Measurements from ENCODE around the gene CCS. TPM values are rescaled to one million over a fixed set of nuclear protein-coding genes. Genes with fewer than 3 reads are reported as not detected.
A peak's percentile ranks its signal among the peaks of the same experiment; 100 is the strongest.
"Not testable (repeated sequence)": the region's sequence is repeated elsewhere in the genome, so short reads cannot be mapped to it uniquely, and the experiment has no call there.

CCS gene
- total RNA-seq, 1 donor from 2014 or later: 34.8 TPM

- no peak for DNase-seq (ENCODE audit: low spot score)
These were observed 31.6 kb upstream of the CCS start for GRCh38 chr11:66561178-66561974.

DNA sequence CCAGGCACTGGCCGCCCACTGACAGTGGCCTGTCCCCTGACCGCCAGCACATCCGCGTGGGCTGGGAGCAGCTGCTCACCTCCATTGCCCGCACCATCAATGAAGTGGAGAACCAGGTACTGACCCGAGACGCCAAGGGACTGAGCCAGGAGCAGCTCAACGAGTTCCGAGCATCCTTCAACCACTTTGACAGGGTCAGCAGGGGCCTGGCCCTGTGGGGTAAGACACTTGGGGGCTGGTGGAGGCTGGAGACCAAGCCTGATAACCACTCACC, 31.1 kb upstream of the CCS start:
- no peak for DNase-seq (ENCODE audit: low spot score)

GRCh38 chr11:66562275-66562674, 30.7 kb upstream of the CCS start:
- DNase-seq (ENCODE audit: low spot score): no peak

- DNase-seq (ENCODE audit: low spot score): no peak
These were observed 29.9 kb upstream of the CCS start for GRCh38 chr11:66562907-66563583.

- DNase-seq (ENCODE audit: low spot score): no peak
These were observed 29.2 kb upstream of the CCS start for GRCh38 chr11:66563832-66564231.

DNA sequence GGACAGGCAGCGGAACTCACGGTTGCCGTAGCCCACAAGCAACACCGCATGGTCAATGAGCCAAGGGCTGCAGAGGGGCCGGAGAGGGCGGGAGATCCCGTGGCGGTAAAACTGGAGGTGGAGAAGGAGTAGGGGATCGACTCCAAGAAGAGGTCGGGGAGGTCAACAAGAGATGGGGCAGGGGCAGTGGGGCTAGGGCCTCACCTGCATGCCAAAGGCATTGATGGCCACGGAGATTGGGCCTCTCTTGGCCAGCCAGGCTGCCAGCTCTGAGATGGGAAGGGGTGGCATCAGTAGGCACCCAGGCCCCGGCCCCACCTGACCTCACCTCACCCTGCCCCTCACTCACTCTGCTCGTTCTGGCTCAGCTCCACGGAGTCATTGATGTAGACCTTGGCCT, 28.4 kb upstream of the CCS start:
- DNase-seq (ENCODE audit: low spot score): no peak

- DNase-seq (ENCODE audit: low spot score): no peak
These were observed 28.0 kb upstream of the CCS start for GRCh38 chr11:66564984-66565383.

GRCh38 chr11:66566221-66566620, 26.8 kb upstream of the CCS start:
- DNase-seq (ENCODE audit: low spot score): no peak

- DNase-seq (ENCODE audit: low spot score): no peak
These were observed 25.2 kb upstream of the CCS start for GRCh38 chr11:66567787-66568123.

DNA sequence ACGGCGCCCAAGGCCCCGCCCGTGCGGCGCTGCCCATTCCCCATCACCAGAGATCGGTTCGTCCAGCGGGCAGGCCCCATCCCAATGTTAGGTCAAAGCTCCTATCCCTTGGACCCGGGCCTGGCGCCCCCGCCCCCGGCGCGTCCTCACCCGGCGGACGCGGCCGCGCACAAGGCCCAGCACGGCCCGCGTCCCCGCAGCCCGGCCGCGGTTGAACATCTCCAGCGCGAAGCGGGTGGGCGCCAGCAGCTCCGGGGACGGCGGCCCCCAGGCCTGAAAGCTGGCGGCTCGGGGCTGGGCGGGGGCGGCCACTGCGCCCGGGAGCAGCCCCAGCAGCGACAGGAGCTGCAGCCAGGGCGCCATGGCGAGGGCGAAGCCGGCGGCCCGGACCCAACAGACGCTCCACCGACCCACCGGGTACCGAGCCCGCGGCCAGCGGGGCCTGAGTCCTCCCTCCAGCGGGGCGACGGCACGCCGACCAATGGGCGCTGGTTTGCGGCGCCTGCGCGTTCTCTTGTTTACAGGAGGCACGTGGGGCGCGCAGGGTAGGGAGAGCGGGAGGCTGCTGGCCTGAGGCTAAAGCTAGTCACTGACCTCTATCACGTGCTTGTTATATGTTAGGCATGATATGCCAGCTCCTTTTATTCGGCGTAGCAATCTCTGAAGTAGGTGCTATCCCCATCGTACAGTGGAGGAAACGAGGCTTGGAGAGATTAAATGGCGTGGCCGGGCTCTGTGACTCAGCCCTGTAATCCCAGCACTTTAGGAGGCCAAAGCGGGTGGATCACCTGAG, 24.7 kb upstream of the CCS start, which contains the start of gene CTSF:
TSS of gene CTSF (minus strand) at position 483 of the 793 bp plus-strand sequence. CDS start at position 363, 120 bp downstream.
- DNase-seq (ENCODE audit: low spot score): peak; percentile 82

DNA sequence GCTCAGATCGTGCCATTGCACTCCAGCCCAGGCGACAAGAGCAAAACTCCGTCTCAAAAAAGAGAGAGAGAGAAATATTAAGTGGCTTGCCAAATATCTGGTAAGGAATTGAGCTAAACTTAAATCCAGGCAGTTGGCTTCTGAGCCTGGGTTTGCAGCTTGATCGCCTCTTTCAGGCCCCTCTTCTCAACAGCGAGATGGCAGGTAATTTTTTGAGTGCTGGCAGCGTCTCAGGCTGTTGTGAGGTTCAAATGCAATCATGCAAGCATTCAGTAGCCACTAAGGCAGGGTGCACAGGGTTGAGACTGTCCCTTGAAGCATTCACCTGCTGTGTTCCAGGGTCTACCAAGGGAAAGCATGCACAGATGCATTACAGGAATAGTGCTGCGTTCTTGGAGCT, 23.9 kb upstream of the CCS start:
- DNase-seq (ENCODE audit: low spot score): no peak

- no peak for DNase-seq (ENCODE audit: low spot score)
These were observed 22.7 kb upstream of the CCS start for GRCh38 chr11:66570079-66570849.

- no peak for DNase-seq (ENCODE audit: low spot score)
These were observed 22.2 kb upstream of the CCS start for GRCh38 chr11:66570850-66571180.

DNA sequence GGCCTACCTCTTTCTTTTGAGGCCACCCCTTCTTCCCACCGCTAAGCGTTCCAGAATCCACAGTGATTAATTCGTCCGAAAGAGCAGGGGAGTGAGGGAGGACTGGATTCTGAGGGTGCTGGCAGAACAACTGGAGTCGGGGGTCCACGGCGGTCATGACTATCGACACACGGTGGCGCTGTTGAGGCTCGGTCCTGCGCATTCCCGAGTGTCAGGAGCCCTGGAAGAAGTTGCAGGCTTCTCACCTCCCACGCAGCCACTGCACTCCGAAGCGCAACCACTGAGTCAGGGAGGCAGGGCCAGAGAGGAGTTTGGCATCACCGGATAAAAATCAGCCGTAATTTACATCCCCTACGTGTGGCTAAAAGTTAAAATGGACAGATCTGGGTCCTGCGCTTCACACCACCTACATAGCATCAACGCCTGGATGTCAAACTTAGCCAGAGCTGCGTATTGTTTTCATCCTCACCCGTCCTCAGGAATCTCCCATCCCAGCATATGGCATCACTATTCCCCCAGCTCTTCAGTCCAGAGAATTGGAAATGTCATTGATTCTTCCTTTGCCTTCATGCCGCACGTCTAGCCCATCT, 13.9 kb upstream of the CCS start:
- peak; percentile 72 for DNase-seq (ENCODE audit: low spot score)

DNA sequence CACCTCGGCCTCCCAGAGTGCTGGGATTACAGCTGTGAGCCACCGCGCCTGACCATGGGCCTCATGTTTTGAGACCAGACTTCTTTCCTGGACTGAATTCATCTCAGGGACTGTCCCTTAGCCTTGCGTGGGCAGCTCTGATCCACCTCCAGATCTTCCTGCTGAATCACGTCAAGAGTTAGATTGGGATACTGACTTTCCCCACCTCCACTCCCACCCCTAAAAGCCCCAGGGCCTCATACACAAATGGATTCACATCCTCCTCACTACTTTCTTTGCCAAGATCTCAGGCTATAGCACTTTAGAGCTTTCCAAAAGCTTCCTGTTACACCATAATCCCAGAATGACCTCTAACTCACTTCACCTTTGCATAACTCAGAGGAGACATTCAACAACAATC, 12.2 kb upstream of the CCS start:
- no peak for DNase-seq (ENCODE audit: low spot score)

DNA sequence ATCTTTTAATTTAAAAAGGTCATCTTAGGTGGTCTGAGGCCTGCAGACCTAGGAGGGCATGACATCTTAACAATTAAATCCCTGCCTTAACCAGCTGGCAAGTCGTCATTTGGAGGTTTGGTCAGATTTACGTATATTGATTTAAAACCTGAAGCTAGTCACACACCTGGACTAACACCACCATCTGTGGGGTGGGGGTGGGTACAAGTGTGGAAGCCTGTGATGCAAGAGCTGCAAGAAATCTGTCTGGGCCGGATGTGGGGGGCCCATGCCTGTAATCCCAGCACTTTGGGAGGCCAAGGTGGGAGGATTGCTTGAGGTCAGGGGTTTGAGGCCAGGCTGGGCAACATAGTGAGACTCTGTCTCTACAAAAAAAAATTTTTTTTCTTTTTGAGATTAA, 11.7 kb upstream of the CCS start:
- DNase-seq (ENCODE audit: low spot score): no peak

GRCh38 chr11:66582565-66583147, 10.3 kb upstream of the CCS start:
- not testable (repeated sequence) for DNase-seq (ENCODE audit: low spot score)

- not testable (repeated sequence) for DNase-seq (ENCODE audit: low spot score)
These were observed 7.5 kb upstream of the CCS start for GRCh38 chr11:66585447-66585846.

DNA sequence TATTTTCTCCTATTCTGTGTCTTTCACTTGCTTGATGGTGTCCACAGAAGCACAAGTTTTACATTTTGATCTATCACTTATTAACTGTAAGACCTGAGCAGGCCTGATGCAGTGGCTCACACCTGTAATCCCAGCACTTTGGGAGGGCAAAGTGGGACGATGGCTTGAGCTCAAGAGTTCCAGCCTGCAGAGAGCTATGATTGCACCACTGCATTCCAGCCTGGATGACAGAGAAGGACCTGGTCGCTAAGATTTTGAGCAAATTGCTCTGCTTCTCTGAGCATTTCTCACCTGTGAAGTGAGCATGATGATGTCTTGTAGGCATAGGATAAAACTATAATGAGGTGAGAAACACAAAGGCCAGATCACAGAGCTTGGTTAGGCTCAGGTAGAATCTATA, 6.8 kb upstream of the CCS start:
- no peak for DNase-seq (ENCODE audit: low spot score)

- not testable (repeated sequence) for DNase-seq (ENCODE audit: low spot score)
These were observed 3.7 kb upstream of the CCS start for GRCh38 chr11:66589315-66589714.

DNA sequence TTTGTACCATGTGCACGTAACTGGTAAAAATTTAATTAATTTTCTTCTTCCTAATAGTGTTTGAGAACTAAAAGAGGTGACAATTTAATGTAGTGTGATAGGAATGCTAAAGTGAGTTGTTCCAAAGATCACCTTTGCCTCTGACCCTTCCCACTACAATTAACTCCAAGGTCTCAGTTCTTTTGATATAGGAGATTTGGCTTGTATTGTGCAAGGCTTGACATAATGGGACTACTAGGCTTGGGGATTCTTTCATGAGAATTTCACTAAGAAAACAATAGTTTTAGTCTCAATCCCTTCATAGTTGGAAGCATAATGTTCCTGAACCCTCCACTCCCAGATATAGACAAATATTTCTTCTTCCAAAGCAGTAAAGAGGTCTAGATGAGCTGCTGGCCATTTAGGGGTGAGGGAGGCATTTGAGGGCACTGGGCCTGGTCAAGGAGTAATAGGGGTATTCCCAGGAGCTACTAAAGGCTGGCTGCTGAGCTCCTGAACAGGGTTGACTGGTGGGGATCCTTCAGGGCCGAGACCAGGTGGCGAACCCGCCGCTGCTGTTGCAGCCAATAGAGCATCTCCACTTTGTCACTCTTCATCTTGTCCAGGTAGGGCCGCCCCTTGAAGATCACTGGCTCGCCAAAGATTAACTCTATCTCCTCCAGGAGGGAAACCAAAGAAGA, 2.8 kb upstream of the CCS start:
- DNase-seq (ENCODE audit: low spot score): no peak

All from ureter (tissue), 1 donor.